Hippocampal formation (tissue), 2 donors: ENCODE measurements around the gene SLC27A2.

Experiments used
- DNase-seq, 2 donors: peaks; one replicate each; lab custom pipeline; 2025; lab: John Stamatoyannopoulos, UW

Gene SLC27A2

GRCh38 chr15:50241684-50242450, 59.9 kb downstream of the SLC27A2 start:
- DNase-seq = no peak

GRCh38 chr15:50244153-50244552, 62.2 kb downstream of the SLC27A2 start:
- DNase-seq = no peak

- DNase-seq = no peak
Observed at GRCh38 chr15:50244959-50245624, 63.1 kb downstream of the SLC27A2 start.

DNA sequence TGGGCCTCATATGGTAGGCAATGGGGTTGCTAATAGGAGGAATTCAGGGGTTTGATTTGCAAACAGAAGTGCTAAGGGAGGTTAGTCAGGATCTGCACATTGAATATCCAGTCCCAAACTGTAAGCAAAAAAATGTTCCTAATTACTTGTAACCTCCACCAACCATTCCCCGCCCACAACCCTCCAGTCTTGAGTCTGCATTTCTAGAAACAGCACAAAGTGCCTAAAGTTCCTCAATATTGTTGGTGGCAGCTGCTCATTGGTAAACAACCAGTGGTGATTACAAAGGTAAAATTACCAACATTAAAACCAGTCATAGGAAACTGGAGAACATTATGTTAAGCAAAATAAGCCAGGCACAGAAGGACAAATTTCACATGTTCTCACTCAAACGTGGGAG, 64.6 kb downstream of the SLC27A2 start:
- DNase-seq = no peak

DNA sequence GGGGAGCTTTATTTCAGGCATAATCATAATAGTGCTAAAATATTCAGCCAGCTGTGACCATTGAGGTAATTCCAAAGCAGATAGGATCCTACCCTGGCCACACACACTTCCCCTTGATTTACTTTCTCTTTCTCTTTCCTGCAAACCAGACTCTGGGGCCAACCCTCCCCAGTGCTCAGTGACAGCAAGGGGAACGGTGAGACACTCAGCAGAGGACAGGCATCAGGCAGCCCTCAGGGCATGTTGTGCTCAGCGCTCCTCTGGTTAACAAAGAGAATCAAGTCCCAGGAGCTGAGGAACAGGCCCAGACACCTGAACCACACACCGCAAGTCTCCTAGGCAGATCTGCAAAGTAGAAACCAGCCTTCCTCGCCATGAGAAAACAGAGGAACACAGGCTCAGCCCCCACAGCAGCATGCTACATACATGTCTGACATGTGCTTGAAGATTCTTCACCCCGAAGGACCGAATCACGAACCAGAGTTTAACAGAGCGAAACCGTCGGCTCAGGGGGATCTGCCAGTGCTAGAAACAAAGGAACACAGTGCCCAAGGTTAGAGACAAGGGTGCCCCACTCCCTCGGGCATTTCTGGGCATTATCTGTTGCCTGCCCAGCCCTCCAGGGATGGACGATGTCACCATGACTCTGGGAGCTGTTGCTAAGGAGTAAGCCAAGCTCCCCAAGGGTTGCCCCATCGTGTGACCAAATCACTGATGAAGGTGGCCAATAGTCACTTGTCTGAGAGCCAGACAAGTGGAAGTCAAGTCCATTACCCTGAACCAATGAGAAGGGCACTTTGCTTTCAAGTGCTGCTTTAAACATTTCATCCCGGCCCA, 66.0 kb downstream of the SLC27A2 start:
- DNase-seq = no peak

DNA sequence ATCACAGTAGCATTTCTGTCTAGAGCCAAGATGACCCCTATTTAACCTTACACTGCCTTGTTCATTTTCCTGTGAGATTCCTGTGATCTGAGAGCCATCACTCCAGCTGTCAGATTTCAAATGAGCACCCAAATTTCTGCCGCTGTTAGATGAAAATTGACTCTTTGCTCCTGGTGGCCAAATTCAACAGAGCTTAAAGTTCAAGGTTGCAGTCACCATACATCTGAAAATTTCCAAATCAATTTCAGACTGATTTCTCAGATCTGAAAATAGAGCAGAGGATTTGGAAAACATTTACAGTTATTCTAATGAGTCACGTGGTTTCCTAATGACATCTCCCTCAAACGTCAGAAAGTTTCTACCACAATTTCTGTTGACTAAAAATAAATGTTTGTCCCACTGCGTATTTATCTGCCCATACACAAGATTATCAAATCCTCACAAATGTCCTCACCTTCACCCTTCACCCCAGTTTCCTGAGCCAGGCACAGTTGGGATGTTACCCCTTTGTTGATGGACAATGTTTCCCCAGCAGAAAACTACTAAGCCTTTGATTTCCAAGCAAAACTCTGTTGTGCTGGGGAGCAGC, 67.1 kb downstream of the SLC27A2 start:
- no peak for DNase-seq

DNA sequence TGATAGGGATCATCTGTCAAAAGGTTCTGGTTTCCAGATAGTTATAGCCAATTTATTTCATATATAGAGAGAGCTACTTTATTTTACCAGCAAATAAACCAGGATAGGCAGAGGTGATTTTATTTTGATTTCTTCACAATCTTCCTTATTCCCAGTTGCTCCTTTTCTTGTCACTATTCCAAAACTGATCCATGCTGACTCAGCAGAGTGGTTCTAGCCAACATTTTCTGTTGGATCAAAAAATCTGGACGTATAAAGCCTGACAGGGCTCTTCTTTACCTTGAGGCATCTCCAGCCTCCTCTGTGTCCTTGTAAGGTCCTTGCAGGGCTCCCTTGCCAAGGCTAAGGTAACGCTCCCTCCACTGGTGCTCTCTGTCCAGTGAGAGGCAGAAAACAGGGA, 67.7 kb downstream of the SLC27A2 start:
- no peak for DNase-seq

DNA sequence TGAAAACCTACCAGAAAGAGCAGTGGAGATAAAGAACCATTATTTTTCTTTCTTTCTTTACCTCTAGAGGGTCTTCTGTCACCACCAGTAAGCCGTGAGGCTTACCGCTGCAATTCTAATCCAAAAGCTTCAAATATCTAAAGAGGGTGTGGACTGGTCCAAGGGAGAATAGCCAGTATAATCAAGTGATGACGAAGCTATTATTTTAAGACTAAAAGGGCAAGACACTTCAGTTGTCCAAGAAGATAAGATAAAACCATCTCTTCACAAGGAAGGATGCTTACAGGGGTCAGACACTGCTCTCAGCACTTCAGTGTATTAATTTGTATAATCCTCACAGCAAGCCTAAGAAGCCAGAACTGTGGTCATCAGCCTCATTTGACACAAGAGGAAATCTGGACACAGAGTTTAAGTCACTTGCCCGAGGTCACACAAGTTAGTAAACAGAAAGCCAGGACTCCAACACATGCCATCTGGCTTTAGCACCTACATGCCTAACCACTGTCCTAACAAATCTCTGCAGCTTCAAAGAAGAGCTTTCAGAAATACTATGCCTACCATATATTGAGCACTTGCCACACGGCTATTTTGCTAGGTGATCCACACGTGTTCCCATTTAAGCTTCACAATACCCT, 68.9 kb downstream of the SLC27A2 start:
- no peak for DNase-seq

DNA sequence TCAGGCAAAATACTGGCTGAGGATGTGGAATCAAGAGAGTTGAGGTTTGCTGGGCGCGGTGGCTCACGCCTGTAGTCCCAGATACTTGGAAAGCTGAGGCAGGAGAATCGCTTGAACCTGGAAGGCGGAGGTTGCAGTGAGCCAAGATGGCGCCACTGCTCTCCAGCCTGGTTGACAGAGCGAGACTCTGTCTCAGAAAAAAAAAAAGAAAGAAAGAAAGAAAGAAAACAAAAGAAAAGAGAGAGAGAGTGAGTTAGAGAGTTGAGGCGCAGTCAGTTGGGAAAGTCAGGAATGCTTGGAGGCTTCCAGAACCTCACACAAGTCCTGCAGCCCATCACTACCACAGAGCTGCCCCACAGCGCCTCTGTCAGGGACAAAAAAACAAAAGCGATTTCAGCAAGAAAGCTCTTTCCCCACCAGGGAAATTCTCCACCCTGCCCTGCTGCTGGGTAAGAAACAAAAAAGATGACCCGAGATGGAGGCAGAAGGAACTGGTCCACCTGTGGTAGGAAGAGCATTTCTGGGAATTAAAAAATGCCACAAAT, 69.7 kb downstream of the SLC27A2 start:
- DNase-seq = no peak

DNA sequence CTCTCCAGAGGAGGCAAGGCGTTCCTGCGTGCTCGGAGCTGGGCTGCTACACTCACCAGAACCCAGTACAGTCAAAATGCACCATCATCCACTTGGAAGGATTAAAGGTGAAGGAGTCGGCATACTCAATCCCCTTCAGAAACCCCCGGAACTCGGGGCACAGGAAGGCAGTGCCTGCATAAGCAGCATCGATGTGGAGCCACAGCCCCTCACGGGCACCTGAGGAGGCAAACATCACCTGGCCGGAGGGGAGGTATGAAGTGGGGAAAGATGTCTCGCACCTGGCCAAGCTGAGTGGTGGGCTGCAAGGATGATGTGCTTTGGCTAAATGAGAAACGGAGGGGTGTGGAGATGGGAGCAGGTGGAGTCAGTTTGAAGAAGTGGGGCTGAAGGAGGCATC, 70.6 kb downstream of the SLC27A2 start:
- no peak for DNase-seq

GRCh38 chr15:50256188-50257041, 74.4 kb downstream of the SLC27A2 start:
- no peak for DNase-seq

- DNase-seq = no peak
Observed at GRCh38 chr15:50257332-50257731, 75.3 kb downstream of the SLC27A2 start.

DNA sequence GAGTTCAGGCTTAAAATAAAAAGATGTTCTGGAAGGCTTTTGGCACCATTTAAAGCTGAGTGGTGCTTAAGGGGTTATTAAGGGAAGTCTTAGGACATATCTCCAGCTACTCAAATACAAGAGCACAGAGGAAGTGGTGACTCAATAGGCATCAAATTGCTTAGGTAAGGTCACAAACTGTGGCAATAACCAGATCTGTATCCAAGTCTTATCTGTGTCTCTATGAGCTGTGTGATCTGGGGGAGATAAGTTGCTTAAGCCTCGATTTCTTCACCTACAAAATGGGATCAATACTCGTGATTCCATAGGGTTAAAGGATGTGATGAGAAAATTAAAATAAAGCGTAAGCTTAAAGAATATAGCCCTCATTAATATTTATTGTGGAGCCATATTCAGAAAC, 75.9 kb downstream of the SLC27A2 start:
- no peak for DNase-seq

GRCh38 chr15:50259276-50259675, 77.3 kb downstream of the SLC27A2 start:
- DNase-seq = no peak

DNA sequence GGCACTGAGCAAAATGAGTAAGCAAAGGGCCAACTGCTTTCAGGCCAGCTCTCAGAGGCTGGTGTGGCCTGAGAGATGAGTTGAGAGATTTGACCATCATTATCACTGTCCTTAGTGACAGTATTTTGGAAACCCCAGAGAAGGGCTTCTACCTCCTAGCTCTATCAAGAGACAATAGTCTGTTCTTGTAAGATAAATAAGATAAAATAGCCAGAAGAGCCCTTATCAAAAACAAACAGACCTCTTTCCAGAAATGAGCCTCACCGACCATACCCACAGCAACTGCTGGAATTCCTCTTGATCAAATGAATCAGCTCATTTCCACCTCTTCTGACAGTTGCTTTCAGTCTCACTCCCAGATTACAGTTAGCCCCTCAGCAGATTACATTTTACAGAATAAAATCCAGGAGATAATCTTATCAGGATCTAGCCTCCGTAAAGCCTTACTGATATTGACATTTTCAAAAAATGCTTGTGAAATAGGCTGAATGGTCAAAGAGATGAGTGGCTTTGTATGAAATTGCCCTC, 79.0 kb downstream of the SLC27A2 start:
- DNase-seq = no peak

GRCh38 chr15:50261981-50262380, 80.0 kb downstream of the SLC27A2 start:
- no peak for DNase-seq

DNA sequence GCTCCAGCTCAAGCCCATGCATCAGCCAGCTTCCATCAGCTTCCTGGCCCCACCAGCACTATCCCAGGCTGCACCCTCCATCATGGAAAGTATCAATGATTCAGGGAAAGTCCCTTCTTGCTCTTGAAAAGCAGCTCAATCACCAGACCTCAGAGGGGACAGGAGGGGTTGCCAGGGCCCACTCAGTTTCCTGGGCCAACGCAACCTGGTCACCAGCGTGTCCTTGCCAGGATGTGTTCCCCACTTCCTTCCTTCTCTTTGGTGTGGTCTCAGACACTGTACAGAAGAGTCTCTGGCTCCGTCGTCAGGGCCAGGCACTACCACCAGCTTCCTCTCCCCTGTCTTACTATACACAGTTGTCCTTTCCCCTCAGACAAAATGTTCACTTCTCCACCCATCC, 80.5 kb downstream of the SLC27A2 start:
- no peak for DNase-seq

DNA sequence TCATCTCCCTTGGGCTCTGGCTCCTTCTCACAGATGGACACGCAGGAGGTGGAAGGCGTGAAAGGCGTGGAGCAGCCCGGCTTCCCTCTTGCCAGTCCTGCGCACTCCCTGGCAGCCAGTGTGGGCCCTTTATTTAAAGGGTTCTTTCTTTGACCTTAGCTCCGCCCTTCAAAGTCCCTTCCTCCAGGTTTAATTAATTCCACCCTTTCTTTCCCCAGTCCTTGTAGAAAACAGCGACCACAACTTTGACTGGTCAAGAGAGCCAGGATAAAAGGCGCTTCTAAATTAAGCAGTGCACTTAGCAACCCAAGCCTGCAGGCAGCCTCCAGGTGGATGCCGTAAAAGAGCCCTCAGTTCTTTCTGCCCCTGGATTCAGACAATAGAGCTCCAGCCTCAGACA, 83.6 kb downstream of the SLC27A2 start, which contains the start of gene HDC:
HDC (minus strand) TSS at position 107 of the 400 bp plus-strand sequence; CDS start at position 4, 103 bp downstream.
- DNase-seq = no peak

- DNase-seq = no peak
Observed at GRCh38 chr15:50267577-50267976, 85.6 kb downstream of the SLC27A2 start.

GRCh38 chr15:50275091-50275490, 93.1 kb downstream of the SLC27A2 start:
- DNase-seq = no peak
